AG09319 (cell line): ENCODE data around the gene PRPF40A.

Source experiments
- DNase-seq: peaks from one replicate; pipeline ENCODE4 v3.0.0-alpha.2; 2010; ENCODE audit warnings: low read depth; ENCODE audit errors: extremely low read depth
- TF ChIP-seq, protein P1 (sequence below): IDR thresholded peaks from 2 replicates; pipeline ENCODE4 v1.5.1; 2011; ENCODE audit warnings: low read depth, mild to moderate bottlenecking, inconsistent platforms, low read length, moderate library complexity

The PRPF40A gene

DNA sequence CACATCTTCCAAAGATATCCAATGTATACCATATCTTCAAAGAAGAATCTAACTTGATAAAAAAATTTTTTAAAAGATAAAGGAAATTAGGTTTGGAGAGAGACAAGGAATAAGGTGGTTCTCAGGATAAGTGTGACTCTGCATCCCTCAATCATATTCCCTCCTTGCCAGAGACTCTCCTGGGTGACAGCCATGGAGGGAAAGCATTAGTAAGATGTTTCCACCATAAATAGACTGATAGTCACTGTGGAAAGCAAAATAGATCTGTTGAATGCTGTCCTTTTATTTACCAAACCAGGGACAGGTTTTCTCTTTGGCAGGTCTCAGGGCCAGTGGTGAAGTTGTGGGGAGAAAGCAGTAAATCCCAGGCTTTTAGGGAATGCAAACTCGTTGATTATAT lies 107.6 kb downstream of the PRPF40A start:
- no peak for DNase-seq
- TF ChIP-seq, protein P1, sequence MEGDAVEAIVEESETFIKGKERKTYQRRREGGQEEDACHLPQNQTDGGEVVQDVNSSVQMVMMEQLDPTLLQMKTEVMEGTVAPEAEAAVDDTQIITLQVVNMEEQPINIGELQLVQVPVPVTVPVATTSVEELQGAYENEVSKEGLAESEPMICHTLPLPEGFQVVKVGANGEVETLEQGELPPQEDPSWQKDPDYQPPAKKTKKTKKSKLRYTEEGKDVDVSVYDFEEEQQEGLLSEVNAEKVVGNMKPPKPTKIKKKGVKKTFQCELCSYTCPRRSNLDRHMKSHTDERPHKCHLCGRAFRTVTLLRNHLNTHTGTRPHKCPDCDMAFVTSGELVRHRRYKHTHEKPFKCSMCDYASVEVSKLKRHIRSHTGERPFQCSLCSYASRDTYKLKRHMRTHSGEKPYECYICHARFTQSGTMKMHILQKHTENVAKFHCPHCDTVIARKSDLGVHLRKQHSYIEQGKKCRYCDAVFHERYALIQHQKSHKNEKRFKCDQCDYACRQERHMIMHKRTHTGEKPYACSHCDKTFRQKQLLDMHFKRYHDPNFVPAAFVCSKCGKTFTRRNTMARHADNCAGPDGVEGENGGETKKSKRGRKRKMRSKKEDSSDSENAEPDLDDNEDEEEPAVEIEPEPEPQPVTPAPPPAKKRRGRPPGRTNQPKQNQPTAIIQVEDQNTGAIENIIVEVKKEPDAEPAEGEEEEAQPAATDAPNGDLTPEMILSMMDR = no peak

DNA sequence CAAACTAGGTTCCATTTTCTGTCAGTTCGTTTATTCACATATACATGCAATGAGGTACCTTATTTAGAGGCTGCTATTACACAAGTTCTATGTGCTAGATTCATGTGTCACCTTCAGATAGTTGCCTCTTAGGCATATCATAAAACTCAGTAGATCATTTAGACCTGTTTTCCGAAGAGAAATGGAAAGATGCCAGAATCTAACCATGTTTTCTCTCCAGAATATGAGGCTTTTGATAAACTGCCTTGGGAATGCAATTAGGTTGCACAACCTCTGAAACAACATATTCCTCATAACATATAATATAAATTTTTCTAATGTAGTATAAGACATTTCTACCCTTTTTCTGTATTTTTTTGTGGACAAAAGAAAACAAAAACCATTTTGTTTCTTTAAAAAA lies 108.1 kb downstream of the PRPF40A start:
- TF ChIP-seq, protein P1 = no peak

DNA sequence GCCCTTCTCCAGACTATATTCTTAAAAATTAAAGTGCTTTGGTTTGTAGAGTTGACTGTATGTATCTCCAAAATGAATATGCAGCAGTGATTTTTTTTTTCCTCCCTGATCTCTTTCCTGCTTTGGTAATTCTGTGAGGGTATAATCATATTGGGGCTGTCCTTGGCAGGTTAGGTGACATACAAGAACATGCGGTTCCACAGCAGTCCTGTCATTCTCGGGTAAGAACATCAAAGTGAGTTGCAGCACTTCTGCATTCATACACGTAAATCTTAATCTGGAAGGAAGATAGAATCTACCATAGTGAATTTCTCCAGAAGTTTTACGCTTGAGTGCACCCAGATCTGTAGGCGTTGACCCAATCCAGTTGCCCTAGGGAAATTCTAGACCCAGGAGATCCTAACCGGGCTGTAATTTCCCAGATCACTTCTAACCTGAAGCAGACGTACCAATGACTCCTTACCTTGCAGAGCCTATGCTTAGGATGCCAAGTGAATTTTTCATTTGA lies 109.4 kb downstream of the PRPF40A start:
- TF ChIP-seq, protein P1 = no peak
- DNase-seq = no peak

More for the DNA sequence above, 108.1 kb downstream of the PRPF40A start:
- DNase-seq = no peak

DNA sequence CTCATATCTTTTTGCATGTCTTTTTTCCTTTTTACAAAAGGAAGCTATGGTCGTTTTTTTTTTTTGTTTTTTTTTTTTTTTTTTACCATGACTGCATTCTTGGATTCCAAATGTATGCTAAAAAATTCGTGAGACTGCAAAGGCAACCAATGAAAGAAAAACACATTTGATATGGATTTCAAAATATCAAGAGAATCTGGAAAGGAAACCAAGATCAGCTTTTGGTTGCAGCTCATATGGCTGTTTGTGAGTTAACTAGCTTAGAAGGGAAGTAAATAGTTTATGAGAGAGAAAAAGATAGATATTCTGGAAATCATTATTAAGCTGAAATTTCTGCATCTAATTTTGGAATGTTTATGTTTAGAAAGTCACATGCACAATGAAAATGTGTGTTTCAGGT lies 110.3 kb downstream of the PRPF40A start:
- TF ChIP-seq, protein P1 = no peak
- DNase-seq = no peak

DNA sequence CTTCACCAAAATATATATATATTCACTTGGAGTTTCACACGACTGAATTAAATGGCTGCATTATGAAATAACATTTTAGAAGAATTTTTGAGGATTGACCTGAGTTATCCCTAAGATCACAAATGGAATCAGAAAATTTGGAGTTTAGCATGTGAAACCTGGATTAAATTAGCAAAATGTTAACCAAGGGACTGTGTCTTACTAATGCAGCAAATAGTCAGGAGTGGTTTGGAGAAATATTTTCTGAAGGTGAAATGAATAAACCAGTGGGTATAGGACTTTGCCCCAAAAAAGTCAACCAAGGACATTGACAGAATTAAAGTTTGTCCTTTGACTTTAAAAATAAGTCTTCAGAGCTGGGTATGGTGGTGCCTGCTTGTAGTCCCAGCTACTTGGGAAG lies 111.2 kb downstream of the PRPF40A start:
- TF ChIP-seq, protein P1 = no peak
- DNase-seq = no peak

DNA sequence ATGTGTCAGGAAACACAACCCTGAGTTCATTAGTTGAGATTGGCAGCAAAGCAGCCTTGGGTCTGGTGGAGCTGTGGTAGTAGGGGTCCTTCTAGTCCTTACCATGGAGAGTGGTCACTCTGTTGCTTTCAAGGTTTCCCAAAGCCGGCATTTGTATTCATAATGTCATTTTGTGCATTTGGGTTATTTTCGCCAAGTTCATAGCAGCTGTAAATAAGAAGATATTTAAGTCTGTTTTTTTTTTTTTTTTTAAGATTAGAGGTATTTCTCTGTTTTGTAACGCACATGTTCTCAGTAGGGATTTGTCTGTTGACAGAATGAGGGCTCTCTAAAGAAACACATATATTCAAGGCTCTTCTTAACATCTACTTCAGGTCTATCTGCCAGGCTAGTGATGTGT lies 114.1 kb downstream of the PRPF40A start:
- TF ChIP-seq, protein P1 = no peak
- DNase-seq = no peak

DNA sequence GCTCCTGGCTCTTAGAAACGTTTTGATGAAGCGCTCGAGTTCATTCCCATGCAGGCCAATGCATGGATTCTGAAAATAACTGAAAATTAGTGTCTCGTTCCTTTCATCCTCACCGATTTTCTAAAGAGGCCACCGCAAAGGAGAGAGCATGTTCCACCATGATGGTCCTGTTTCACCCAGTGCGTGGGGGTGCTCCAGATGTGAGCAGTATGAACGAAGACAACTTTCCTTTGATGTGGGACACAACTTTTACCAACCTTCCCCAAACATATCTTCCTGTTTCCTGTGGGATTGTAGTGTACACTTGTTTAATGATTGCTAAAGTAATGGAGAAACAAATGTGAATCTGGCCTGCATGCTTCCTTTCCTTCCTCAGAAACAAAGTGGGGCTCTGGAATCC lies 114.5 kb downstream of the PRPF40A start:
- TF ChIP-seq, protein P1 = no peak
- no peak for DNase-seq
